GM18526 (cell line): Measurements from ENCODE around the gene SPTB.

ENCODE experiments used
- POLR2A ChIP-seq: IDR thresholded peaks from 3 replicates; pipeline ENCODE4 v1.6.1; 2011; ENCODE audit not compliant: insufficient read length; ENCODE audit errors: extremely low read depth

Gene SPTB

DNA sequence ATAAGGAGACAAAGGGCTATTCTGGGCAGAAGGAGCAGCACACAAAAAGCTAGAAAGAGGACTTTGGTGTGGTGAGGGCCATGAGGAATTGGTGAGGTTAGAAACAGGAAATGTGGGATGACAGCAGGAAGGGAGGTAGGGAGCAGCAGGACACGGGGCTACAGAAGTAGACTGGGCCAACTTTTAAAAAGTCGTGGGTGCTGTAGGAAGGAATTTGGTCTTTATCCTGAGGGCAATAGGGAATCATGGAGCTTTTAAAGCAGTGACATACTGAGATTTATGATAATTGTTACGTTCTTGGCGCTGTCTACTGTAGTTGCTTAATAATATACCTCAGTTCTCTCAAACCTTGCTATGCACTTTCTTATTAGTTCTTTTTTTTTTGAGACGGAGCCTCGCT is 26.3 kb upstream of the SPTB start:
- TF ChIP-seq POLR2A = no peak

DNA sequence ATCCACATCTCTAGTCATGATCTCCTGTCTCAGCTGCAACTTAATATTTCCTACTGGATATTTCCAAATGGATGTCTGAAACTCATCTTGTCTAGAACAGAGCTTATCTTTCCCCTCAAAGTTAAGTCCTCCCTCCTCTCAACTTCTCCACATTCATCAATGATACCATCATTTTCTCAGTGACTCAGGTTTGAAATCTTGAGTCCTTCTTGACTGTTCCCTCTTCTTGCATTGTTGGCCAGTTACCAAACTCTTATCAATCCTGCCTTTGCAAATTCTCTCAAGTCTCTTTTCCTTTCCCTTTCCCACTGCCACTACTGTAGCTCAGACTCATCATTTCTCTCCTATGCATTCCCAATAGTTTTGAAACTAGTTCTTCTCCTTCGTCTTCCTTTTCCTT is 20.3 kb upstream of the SPTB start:
- no peak for TF ChIP-seq POLR2A

DNA sequence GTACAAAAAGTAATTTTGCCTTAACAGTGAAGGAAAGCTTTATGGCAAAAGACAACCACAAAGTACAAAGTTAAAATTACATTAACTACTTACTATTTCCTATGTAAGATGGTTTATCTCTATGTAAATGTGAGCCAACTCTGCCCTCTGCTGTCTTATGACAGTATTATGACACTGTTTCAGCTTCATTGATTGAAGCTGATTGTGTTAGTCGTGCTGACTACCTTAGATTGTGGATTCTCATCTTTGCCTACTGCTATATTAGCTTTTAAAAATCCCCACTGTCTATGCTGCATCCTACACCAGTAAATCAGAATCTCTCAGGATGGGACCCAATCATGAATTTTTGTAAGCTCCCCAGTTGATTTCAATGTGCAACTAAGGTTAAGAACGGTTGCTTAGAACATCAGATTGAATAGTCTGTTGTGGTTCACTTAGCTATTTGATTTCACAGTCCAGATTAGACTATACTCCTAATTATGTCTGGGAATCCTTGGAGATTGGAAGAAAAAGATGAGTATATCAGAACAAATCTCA is 12.2 kb upstream of the SPTB start:
- no peak for TF ChIP-seq POLR2A

DNA sequence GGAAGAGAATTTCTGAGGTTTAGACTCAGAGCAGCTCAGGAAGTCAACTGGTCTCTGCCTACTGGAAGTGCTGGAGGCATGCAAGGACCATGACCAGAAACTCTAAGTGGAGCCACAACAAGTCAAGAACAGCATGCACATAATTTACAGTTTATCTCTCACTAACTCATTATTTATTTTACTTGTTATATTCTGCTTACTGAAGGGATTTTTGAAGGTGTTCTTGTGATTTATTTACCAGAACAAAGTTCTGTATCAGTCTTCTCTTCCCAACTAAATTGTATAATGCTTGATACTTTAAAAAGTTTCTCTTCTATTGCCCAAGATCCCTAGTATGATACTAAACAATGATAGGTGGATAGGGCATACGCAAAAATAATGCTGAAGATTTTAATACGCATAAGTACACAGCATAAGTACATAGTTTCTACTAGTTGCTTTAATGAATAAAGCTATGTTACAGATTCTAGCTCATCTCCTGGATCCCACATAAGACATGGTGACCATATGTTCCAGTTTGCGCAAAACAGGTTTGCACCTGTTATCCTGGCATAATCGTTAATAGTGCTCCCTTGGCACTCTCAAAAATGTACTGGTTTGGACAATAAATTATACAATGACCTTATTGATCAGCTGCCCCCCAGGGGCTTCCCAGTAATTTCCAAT is 11.6 kb upstream of the SPTB start:
- TF ChIP-seq POLR2A = no peak

DNA sequence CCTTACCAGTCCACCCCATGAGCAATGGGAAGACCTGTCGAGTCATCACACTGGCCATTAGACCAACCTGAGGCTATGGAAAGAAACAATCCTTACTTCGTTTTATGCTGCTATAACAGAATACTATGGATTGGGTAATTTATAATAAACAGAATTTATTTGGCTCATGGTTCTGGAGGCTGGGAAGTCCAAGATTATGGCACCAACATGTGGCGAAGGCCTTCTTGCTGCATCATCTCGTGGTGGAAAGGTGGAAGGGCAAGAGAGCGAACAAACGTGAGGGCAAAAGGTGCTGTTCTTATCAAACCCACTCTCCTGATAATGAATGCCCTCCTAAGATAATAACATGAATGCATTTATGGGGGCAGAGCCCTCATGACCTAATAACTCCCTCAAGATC is 9.6 kb upstream of the SPTB start:
- TF ChIP-seq POLR2A = no peak

DNA sequence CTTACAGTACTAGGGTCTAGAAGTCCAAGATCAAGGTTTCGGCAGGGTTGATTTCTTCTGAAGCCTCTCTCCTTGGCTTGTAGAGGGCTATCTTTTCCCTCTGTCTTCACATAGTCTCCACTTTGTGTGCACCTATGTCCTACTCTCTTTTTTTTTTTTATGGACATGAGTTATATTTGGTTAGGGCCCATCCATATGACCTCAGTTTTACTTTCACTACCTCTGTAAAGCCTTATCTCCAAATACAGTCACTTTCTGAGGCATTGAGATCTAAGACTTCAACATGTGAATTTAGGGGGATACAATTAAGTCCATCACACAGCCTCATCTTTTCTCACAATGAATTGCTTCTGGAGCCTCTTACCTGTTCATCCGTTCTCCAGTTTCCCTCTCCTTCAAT is 5.9 kb upstream of the SPTB start:
- TF ChIP-seq POLR2A = no peak

DNA sequence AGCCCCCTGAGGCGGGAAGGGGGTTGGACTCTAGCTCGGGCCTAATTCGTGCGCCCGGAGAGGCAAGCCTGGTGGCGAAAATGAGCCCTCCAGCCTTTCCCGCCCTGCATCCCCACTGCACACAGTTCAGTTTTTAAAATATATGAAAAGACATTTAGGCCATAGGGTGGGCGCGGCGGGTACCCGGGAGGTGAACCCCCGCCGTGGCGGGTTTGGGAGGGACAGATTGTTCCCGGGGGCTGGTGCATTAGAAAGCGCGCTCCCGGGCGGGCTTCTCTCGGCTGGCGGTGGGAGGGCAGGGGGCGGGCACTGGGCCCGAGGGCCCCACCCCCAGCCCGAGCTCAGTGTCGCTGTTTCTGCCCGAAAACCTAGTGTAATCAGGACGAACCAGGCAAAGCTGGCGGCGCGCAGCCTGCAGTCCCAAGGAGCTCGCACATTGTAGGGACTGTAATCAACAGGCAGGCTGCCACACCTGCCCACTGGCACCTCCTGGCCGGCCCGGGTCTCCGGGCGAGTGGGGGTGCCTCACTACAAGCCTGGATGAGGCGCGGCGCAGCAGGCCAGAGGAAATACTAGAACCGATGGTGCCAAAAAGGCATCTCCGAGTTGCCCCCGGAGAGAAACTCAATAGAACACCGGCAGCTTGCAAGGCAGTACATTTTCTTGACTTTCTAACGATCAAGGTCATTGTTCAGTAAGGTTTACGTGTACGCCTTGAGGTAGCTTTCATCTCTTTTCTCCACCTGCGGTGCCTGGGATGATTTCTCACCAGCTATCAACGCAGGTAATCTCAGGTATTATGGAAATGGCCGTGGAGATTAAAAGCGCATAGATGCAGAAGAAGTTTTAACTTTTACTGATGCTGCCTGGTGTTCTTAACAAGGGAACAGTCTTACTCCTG is 764 bp upstream of the SPTB start:
- TF ChIP-seq POLR2A = no peak

DNA sequence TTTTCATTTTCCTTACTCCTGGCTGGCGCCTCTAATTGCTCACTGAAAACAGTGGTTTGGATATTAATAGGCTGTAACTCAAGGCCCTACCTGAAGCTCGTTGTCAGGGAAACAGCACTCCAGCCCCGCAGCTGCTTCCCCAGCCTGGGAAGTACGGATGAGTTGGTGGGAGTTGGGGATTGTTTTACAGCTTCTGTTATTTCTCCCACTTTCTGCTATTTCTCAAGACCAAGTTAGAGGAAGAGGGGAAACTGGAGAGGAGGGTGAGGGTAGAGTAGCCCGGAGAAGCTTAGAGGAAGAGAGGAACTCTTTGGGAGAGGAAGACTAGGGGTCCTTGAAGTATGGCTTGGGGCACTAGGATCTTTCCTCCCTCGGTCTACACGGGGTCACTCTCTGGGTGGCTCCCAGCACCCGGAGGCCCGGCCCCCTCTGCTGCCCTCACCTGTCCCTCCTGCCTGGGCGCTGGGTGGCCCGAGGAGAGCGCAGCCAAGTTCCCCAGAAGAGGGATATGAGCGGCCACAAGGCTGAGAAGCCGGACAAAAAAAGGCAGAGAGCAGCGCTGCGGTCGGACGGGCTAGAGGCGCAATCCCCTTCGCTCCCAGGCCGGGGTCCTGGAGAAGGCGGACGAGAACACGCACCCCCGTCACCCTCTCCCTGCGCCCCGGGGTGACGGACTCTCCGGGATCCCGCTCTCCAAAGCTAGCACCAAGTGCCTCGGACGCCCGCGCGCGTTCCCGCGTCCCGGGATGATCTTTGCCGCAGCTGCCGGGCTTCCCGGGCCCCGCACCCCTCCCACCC is 671 bp downstream of the SPTB start:
- TF ChIP-seq POLR2A = no peak

DNA sequence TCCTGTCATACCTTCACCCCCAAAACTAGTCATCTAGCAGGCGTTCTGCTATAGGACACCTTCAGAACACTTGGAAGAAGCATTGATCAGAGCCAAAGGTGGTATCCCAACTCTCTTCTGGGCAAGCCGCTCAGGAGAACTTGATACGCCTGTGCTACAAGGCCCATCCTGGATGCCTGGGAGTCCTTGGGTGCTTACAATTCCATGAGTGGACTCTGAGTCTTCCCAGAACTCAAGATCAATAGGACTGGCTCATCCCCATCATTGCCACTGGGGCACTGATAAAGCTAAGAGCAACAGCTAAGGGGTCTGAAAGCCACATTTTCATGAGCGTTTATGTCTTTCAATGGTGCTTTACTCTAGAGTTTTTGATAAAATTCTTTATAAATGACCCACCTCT is 1.9 kb downstream of the SPTB start:
- no peak for TF ChIP-seq POLR2A

DNA sequence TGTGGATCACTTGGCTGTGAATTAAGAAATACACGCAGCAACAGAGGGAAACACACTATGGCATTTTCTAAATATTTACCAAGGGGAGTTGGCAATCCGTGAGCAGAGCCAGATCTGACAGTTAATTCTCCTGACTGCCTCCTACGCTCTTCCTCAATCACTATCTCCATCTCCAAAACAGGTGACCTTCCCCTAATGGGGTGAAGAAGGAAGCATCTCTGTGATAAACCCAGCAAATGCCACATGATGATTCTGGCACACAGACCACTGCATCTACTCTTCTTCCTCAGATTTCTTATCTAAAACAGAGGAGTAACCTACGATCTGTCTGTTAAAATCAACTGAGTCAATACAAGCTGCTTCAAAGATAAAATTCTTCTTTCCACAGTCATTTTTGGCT is 4.4 kb downstream of the SPTB start:
- TF ChIP-seq POLR2A = no peak

DNA sequence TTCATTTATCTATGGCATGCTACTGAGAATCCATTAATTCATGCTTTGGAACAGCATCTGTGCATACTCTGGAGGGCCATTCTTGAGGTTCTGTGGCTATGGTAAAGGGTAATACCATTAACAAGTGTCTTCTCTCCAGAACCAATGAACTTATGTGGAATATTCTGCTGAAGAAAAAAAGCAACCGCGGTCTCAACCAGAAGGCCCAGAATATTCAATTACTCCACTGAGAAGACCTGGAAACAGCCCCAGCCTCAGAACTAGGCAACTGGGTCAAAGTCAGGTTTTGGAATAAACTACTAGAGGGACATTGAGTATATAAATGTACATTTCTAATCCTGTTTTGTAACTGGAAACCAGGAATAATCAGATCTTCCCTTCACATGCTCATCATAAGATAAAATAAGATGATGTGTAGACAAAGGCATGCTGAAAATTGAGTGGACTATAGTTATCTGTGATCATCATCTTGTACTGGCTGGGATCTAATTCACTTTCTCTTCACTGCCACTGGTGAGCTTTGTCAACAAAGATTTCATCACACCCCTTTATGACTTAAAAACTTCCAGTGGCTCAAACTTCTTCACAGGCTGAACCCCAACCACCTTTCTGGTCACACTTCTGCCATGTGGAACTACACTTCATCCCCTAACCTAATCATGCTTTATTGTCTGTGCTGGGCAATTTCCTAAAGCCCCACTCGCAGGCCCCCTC is 6.0 kb downstream of the SPTB start:
- TF ChIP-seq POLR2A = no peak

DNA sequence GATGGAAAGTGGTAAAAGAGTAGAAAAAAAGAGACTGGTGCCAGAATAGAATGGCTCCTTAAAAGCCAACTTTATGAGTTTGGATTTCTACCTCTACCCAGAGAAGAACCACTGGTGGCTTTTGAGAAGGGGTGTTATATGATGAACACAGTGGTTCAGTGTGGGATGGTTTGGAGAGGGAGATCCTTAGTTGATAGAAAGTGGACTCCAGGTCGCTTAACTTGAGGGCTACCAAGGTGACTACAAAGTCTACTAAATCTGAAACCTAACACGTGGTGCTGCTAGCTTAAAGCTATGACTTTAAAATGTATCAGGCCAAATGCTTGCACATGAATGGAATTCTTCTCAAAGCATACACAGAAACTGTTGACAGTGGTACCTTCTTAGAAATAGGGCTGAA is 8.4 kb downstream of the SPTB start:
- TF ChIP-seq POLR2A = no peak

DNA sequence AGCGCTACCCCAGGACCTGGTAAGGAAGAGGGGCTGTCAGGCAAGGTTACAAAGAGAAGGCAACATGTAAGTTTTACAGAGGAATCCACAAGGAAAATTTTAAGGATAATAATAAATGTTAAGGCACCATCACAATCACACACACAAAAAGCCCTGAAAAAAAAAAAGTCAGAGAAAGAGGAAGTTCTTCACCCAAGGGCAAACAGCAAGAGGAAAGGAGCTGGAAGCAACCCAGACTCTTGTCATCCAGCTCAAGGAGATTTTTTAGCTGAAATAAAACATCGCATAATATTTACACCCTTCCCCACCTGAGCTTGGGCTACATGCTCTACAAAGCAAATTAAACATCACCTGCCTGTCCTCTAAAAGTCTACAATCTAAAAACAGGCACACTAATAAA is 9.5 kb downstream of the SPTB start:
- no peak for TF ChIP-seq POLR2A

DNA sequence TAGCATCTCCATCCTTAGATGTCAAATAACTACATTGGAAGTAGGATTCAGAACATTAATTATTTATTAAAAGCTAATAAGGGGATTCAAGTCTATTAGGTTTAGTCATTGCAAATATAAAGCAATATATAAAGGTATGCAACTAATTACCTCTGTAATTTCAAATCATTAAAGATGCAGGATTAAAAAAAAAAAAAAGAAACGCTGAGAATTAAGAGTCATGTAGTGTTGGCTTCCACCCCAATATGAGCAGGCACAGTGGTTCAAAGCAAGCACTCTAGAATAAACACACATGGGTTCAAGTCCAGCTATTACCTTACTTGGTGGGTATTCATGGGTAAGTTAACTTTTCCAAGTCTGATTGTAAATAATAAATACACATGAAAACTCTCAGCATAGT is 10.9 kb downstream of the SPTB start:
- no peak for TF ChIP-seq POLR2A

DNA sequence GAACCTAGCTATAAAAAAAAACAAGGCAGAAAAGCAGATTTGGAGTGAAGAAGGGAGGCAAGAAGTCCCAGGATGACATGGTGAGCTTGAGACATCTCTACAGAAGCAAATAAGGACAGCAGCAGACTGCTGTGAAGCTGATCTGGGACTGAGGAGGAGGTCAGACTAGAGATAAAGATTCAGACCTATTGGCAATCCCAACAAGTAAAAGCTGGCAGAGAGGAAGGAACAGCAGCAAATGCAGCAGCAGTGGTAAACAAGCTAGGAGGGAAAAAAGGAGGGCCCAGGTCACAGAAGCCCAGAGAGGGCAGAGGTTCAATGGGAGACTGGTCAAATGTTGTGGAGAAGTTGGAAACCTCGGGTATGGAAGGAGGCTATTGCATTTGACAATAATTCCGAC is 11.3 kb downstream of the SPTB start:
- TF ChIP-seq POLR2A = no peak

DNA sequence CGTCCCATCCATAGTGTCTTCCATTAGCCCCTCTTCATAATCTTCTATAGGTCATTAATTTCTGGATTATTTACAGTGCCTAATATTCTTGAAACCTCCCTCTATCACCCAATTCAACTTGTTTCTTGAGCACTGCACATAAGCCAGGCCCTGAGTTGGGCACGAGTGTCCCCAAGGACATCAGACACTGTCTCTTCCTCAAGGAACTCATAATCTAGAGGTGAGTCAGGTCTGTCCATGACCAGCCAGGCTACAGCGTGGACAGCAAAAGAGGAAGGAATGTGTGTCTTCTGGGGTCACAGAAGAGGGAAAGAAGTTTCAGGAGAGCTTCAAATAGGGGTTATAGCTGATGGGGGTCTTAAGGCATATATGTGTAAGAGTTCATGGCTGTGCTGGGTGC is 12.5 kb downstream of the SPTB start:
- TF ChIP-seq POLR2A = no peak

DNA sequence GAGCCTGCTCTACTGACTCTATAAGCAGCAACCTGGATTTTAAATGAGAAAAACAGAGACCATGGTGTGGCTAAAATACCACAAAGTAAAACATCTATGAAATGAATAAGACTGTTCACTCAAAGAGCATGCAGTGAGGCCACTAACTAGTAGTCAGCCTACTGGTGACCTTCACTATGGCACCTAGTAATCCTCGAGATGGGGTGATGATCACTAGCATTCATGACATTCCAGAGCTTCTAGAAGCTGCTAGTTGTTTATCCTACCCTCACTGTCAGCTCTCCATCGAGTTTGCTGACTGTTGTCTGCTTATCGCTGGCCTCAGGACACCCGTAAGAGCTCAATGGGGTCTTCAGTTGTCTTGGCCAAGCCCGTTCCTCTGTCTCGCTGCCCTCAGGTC is 13.7 kb downstream of the SPTB start:
- TF ChIP-seq POLR2A = no peak
